ENCODE results near the gene VOPP1.

- no peak for TF ChIP-seq CTCF (conservative IDR thresholded peaks at IDR 0.05 in 1 of 2, IDR thresholded peaks at IDR 0.05 in 1 of 2; ENCODE audit: low read depth in 1 of 2, low read length in 2 of 2)
- TF ChIP-seq EZH2 (IDR thresholded peaks at IDR 0.05; ENCODE audit: low read length, missing control alignments) = no peak
Measured at GRCh38 chr7:55498770-55499169, 73.5 kb downstream of the VOPP1 start.
